ENCODE data around the gene HOOK2.
A peak's percentile ranks its signal among the peaks of the same experiment; 100 is the strongest.
"Not testable (repeated sequence)": the region's sequence is repeated elsewhere in the genome, so short reads cannot be mapped to it uniquely, and the experiment has no call there.

Gene HOOK2
- 1.8 to 7.0 (median 4.3) reads per million in 18 experiments for total RNA-seq

GRCh38 chr19:12774588-12775555 is at the start of gene HOOK2:
Gene HOOK2, minus strand, starts transcription at chr19:12775552. Its CDS starts 103 bp downstream, at chr19:12775449.
- DNase-seq = no peak

GRCh38 chr19:12821761-12822160 is 46.4 kb upstream of the HOOK2 start:
- no peak for DNase-seq

GRCh38 chr19:12817810-12818209 is 42.5 kb upstream of the HOOK2 start:
- DNase-seq = not testable (repeated sequence)

- DNase-seq = not testable (repeated sequence)
Observed at GRCh38 chr19:12817188-12817587, 41.8 kb upstream of the HOOK2 start.

- no peak for DNase-seq
Observed at GRCh38 chr19:12815088-12815487, 39.7 kb upstream of the HOOK2 start.

GRCh38 chr19:12806242-12807081 is 31.1 kb upstream of the HOOK2 start, which contains the start of gene RNASEH2A:
Gene RNASEH2A, plus strand, starts transcription at chr19:12806584. Its CDS starts 90 bp downstream, at chr19:12806674.
- peak; percentile 89 to 93 for DNase-seq

- DNase-seq = no peak
Observed at GRCh38 chr19:12804051-12804450, 28.7 kb upstream of the HOOK2 start.

GRCh38 chr19:12802267-12803106 is 27.1 kb upstream of the HOOK2 start:
- DNase-seq = no peak

- DNase-seq = peak; percentile 13 to 45
Observed at GRCh38 chr19:12801466-12802266, 26.3 kb upstream of the HOOK2 start, which contains the start of the genes PRDX2 and THSD8. Gene PRDX2, minus strand, starts transcription at chr19:12801800. Its CDS starts 539 bp downstream, at chr19:12801261. Gene THSD8, plus strand, starts transcription at chr19:12802069. Its CDS starts 3 bp downstream, at chr19:12802072.

GRCh38 chr19:12800923-12801465 is 25.6 kb upstream of the HOOK2 start:
- no peak for DNase-seq

- DNase-seq = no peak
Observed at GRCh38 chr19:12800466-12800770, 25.1 kb upstream of the HOOK2 start.

GRCh38 chr19:12799742-12800465 is 24.6 kb upstream of the HOOK2 start:
- DNase-seq = no peak

- DNase-seq = not testable (repeated sequence)
Observed at GRCh38 chr19:12797607-12798006, 22.3 kb upstream of the HOOK2 start.

GRCh38 chr19:12797141-12797587 is 21.8 kb upstream of the HOOK2 start:
- no peak for DNase-seq

- peak; percentile 77 to 84 for DNase-seq
Observed at GRCh38 chr19:12796146-12797071, 21.1 kb upstream of the HOOK2 start.

GRCh38 chr19:12794971-12795381 is 19.6 kb upstream of the HOOK2 start:
- no peak for DNase-seq

- peak; percentile 16 to 38 for DNase-seq
Observed at GRCh38 chr19:12794196-12794941, 19.0 kb upstream of the HOOK2 start.
